ENCODE data around the gene KRTAP1-3.

DNA sequence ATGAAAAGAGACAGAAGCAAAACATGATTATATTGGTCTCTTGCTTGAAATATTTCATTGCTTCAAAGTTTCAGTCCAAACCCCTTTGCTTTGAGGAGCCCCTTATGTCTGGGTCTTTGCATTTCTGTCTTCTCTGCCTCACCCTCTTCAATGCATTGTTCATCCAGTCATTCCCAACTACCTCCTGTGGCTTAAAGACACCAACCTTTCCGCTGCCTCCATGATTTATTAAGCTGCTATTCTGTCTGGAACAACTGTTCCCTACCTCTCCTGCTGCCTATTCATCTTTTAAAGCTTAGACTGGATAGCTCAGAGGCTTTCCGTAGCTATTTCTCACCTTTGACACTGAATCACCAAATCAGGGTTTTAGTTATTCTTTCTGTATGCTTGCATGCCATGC lies 37.3 kb downstream of the KRTAP1-3 start:
- TF ChIP-seq, protein P1, sequence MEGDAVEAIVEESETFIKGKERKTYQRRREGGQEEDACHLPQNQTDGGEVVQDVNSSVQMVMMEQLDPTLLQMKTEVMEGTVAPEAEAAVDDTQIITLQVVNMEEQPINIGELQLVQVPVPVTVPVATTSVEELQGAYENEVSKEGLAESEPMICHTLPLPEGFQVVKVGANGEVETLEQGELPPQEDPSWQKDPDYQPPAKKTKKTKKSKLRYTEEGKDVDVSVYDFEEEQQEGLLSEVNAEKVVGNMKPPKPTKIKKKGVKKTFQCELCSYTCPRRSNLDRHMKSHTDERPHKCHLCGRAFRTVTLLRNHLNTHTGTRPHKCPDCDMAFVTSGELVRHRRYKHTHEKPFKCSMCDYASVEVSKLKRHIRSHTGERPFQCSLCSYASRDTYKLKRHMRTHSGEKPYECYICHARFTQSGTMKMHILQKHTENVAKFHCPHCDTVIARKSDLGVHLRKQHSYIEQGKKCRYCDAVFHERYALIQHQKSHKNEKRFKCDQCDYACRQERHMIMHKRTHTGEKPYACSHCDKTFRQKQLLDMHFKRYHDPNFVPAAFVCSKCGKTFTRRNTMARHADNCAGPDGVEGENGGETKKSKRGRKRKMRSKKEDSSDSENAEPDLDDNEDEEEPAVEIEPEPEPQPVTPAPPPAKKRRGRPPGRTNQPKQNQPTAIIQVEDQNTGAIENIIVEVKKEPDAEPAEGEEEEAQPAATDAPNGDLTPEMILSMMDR (IDR thresholded peaks at IDR 0.05; ENCODE audit: insufficient read depth, low read length, poor library complexity, severe bottlenecking) = no peak
- no peak for TF ChIP-seq EZH2phosphoT487 (conservative IDR thresholded peaks at IDR 0.05; ENCODE audit: low read length)
